Natural killer cell treated with Interleukin-12 subunit alpha and Interleukin-12 subunit beta and Interleukin-15 and Interleukin-18, amount 100 ng/mL, for 72 hours (primary cell): ENCODE measurements around the gene TRPM2. TPM values are rescaled to one million over a fixed set of nuclear protein-coding genes. Genes with fewer than 3 reads are reported as not detected.

ENCODE experiments used
- ATAC-seq, 2 donors: fragments of 150-1000 bp; cut with Tn5 transposase in 1 of 2; sonication (Bioruptor Pico), chemical (Tn5 transposase) in 1 of 2; 2 replicates each; pipeline ENCODE4 v1.10.0; 2021
- DNase-seq: peaks from one replicate; pipeline ENCODE4 v3.0.0; 2022; ENCODE audit warnings: low spot score
- H3K27ac Mint-ChIP-seq, 2 donors: 1 replicate in 1 of 2; 2 replicates in 1 of 2; pipeline ENCODE4 v1.8.0; 2022; ENCODE audit warnings: mixed read lengths in 2 of 2, mild to moderate bottlenecking in 1 of 2, moderate library complexity in 1 of 2
- H3K27me3 Mint-ChIP-seq, 2 donors: 1 replicate in 1 of 2; 2 replicates in 1 of 2; pipeline ENCODE4 v1.8.0; 2022; ENCODE audit warnings: mixed read lengths in 2 of 2
- H3K36me3 Mint-ChIP-seq: one replicate; pipeline ENCODE4 v1.8.0; 2022; ENCODE audit warnings: mixed read lengths
- H3K4me1 Mint-ChIP-seq, 2 donors: 1 replicate in 1 of 2; 2 replicates in 1 of 2; pipeline ENCODE4 v1.8.0; 2022; ENCODE audit warnings: low read depth in 2 of 2, mixed read lengths in 2 of 2, mild to moderate bottlenecking in 1 of 2
- H3K4me3 Mint-ChIP-seq: one replicate; pipeline ENCODE4 v1.8.0; 2022; ENCODE audit warnings: mixed read lengths
- H3K9me3 Mint-ChIP-seq: 2 replicates; pipeline ENCODE4 v1.8.0; 2022; ENCODE audit warnings: mixed read lengths
- total RNA-seq, 2 donors: library from RNA; stranded (reverse); gene quantifications; one replicate each; pipeline ENCODE4 v1.2.3, GENCODE V29; 2022

The TRPM2 gene
- total RNA-seq, 2 donors from 2014 or later, result 14.7 to 15.8 TPM

GRCh38 chr21:44444286-44444931 lies 91.0 kb downstream of the TRPM2 start:
- Mint-ChIP-seq H3K4me3 (no peak overlapping the region), H3K9me3 (no peaks in the 10 kb centered on the region), H3K36me3 (no peaks in the 10 kb centered on the region), H3K27me3 (peaks cover 12 to 16% of the 10 kb centered on the region in 2 donors), H3K27ac (no peak overlapping the region), H3K4me1 (peaks cover 0 to 2% of the 10 kb centered on the region in 2 donors)
- DNase-seq (no peak), ATAC-seq (no peak)

GRCh38 chr21:44445145-44445812 lies 91.9 kb downstream of the TRPM2 start:
- ATAC-seq (no peak), DNase-seq (no peak)
- Mint-ChIP-seq H3K27ac (no peak overlapping the region), H3K4me1 (peaks cover 0 to 2% of the 10 kb centered on the region in 2 donors), H3K4me3 (no peak overlapping the region), H3K9me3 (no peaks in the 10 kb centered on the region), H3K36me3 (no peaks in the 10 kb centered on the region), H3K27me3 (peaks cover 12 to 17% of the 10 kb centered on the region in 2 donors)

DNA sequence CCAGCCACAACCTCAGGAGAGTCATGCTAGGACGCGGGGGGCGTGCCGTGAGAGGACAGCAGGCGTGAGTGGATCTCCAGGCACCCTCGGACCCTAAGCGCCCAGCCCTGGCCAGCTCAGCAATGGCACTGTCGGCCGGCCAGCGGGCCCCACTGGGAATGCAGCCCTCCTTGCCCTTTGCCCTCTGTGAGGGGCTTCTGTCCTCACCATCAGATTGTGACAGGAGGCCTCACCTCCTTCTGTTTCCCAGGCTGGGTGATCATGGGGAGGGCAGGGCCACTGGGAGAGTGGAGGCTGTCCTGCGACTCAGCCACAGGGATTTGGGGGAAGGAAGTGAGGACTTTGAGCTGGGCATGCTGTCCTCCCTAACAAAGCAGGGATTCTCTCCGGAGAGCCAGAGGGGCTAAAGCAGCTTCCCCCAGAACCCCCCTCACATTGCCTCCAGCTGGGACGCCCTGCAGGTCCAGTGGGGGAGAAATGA lies 95.3 kb downstream of the TRPM2 start:
- ATAC-seq (no peak), DNase-seq (no peak)
- Mint-ChIP-seq H3K4me1 (no peaks in the 10 kb centered on the region), H3K36me3 (no peaks in the 10 kb centered on the region), H3K27ac (no peak overlapping the region), H3K27me3 (peaks cover 30 to 32% of the 10 kb centered on the region in 2 donors), H3K4me3 (no peak overlapping the region), H3K9me3 (no peaks in the 10 kb centered on the region)

DNA sequence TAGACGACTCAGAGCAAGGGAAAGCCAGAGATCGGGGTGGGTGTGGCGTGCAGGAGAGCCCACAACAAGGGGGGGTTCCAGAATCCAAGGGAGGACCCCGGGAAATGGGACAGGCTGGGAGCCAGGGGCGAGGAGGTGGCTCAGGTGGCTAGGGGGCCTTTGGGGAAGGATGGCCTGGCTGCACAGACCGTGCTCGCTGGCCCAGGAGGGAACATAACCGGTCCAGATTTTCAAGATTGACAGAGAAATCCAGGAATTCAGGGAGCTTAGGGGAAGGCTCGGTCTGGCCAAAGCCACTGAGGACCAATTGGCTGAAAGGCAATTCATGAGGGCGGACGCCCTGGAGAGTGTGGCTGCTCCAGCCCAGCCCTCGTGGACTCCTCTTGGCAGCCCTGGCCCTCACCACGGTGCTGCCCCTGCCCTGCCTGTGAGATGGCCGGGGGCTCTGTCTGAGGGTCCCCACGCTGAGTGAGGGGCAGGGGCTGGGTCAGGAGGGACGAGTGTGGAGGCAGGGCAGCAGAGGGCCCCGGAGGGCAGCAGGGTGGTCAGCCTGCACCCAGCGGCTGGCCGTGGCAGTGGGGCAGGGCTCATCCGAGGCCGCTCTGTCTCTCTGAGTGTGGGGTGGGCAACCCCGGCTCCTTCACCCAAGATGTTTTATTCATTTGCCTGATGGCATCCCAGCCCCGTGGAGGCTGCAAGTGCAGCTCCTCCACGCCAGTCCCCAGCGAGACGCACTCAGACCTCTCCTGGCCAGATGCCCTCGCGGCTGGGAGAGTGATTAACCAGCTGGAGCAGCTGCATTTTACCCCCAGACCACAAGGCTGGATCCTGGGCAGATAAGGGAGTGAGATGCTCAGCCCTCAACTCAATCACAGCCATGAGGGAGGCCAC lies 96.3 kb downstream of the TRPM2 start:
- H3K27ac Mint-ChIP-seq, result no peak overlapping the region
- no peak for DNase-seq

GRCh38 chr21:44450402-44450801 lies 97.0 kb downstream of the TRPM2 start:
- Mint-ChIP-seq H3K4me1 (peaks cover 0 to 8% of the 10 kb centered on the region in 2 donors), H3K9me3 (peaks cover 5% of the 10 kb centered on the region), H3K4me3 (no peak overlapping the region), H3K36me3 (no peaks in the 10 kb centered on the region), H3K27me3 (peaks cover 32 to 34% of the 10 kb centered on the region in 2 donors), H3K27ac (no peak overlapping the region)
- ATAC-seq (no peak), DNase-seq (no peak)

More for the DNA sequence above, 96.3 kb downstream of the TRPM2 start:
- Mint-ChIP-seq H3K36me3 (no peaks in the 10 kb centered on the region), H3K9me3 (peaks cover 5% of the 10 kb centered on the region), H3K4me3 (no peak overlapping the region), H3K27me3 (peaks cover 32 to 34% of the 10 kb centered on the region in 2 donors), H3K4me1 (peaks cover 0 to 7% of the 10 kb centered on the region in 2 donors)
- ATAC-seq, result peak in 1 of 2 donors; percentile 57

- Mint-ChIP-seq H3K27ac (no peak overlapping the region), H3K36me3 (no peaks in the 10 kb centered on the region), H3K27me3 (peaks cover 32 to 34% of the 10 kb centered on the region in 2 donors), H3K4me1 (peaks cover 0 to 8% of the 10 kb centered on the region in 2 donors), H3K9me3 (peaks cover 5% of the 10 kb centered on the region), H3K4me3 (no peak overlapping the region)
- no peak for ATAC-seq
- DNase-seq, result no peak
Observed at GRCh38 chr21:44450999-44451398, 97.6 kb downstream of the TRPM2 start.

DNA sequence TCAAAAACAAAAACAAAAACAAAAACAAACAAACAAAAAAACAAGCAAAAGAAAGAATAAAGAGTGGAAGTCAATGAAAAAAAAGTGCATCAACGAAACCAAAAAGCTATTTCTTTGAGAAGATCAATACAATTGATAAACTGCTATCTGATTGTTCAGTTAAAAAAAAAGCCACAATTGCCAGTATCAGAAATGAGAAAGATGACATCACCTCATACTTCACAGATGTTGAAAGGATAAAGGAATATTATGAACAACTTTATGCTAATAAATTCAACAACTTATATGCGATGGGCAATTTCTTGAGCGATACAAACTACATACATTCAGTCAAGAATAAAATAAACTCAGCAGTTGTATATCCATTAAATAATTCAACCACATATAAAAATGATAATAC lies 99.7 kb downstream of the TRPM2 start:
- no peak overlapping the region for H3K4me3 Mint-ChIP-seq

GRCh38 chr21:44454058-44454457 lies 100.6 kb downstream of the TRPM2 start:
- DNase-seq (no peak), ATAC-seq (no peak)
- H3K9me3 Mint-ChIP-seq, result peaks cover 5% of the 10 kb centered on the region
- H3K27me3 Mint-ChIP-seq, result peaks cover 20 to 26% of the 10 kb centered on the region in 2 donors
- H3K4me3 Mint-ChIP-seq, result peak overlapping the region; percentile 57
- H3K4me1 Mint-ChIP-seq, result peaks cover 0 to 8% of the 10 kb centered on the region in 2 donors
- H3K36me3 Mint-ChIP-seq, result no peaks in the 10 kb centered on the region
- H3K27ac Mint-ChIP-seq, result no peak overlapping the region

More for the DNA sequence above, 99.7 kb downstream of the TRPM2 start:
- Mint-ChIP-seq H3K4me1 (peaks cover 0 to 8% of the 10 kb centered on the region in 2 donors), H3K9me3 (peaks cover 5% of the 10 kb centered on the region), H3K27ac (no peak overlapping the region), H3K27me3 (peaks cover 24 to 29% of the 10 kb centered on the region in 2 donors), H3K36me3 (no peaks in the 10 kb centered on the region)
- DNase-seq (no peak), ATAC-seq (no peak)

- ATAC-seq (peak; percentile 84 to 91), DNase-seq (peak; percentile 88)
- no peaks in the 10 kb centered on the region for H3K36me3 Mint-ChIP-seq
- peaks cover 15 to 22% of the 10 kb centered on the region in 2 donors for H3K27me3 Mint-ChIP-seq
- peaks cover 5% of the 10 kb centered on the region for H3K9me3 Mint-ChIP-seq
- H3K27ac Mint-ChIP-seq, result no peak within 1 kb of the TSS
- peaks cover 0 to 8% of the 10 kb centered on the region in 2 donors for H3K4me1 Mint-ChIP-seq
- peak within 1 kb of the TSS; percentile 78 for H3K4me3 Mint-ChIP-seq
Observed at GRCh38 chr21:44454747-44455523, 101.5 kb downstream of the TRPM2 start, which contains the start of gene LRRC3. LRRC3 (plus strand) TSS chr21:44455510; CDS start chr21:44456645, 1,135 bp downstream.

DNA sequence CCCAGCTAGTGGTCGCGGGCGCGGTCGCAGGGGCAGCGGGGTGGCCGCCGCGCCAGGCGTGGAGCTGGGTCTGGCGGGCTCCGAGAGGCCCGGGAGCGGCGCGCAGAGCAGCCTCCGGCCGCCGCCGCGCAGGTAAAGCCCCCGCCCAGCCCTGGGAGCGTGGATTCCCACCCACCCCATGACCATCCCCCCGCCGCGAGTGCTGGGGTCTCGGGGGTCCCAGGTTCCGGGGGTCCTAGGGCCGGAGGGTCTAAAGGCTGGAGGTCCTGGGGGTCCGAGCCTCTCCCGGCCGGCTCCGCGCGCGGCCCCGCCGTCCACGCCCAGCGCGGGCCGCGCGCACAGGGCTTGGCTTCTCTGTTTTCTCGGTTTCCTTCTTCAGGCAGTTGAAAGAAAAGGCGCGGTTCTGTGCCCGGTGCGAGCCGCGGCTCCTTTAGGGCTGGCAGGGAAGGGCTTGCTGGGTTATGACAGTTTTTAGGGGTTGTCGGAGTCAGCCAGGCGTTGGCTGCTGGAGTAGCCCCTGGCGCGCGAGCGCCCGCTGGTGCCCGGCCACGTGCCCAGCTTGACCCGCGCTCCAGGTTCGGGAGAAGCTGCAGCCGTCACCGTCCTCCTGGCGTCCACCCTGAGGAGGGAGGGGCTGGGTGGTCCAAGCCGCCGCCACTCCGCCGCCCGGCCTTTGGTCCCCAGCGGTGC lies 102.2 kb downstream of the TRPM2 start:
- DNase-seq (no peak), ATAC-seq (peak; percentile 25 to 51)
- H3K36me3 Mint-ChIP-seq, result no peaks in the 10 kb centered on the region
- H3K27me3 Mint-ChIP-seq, result peaks cover 12 to 20% of the 10 kb centered on the region in 2 donors
- H3K27ac Mint-ChIP-seq, result no peak overlapping the region
- peaks cover 5% of the 10 kb centered on the region for H3K9me3 Mint-ChIP-seq
- peak overlapping the region; percentile 78 for H3K4me3 Mint-ChIP-seq
- peaks cover 0 to 8% of the 10 kb centered on the region in 2 donors for H3K4me1 Mint-ChIP-seq

GRCh38 chr21:44456214-44456914 lies 102.9 kb downstream of the TRPM2 start:
- Mint-ChIP-seq H3K9me3 (peaks cover 5% of the 10 kb centered on the region), H3K27ac (no peak overlapping the region), H3K27me3 (peaks cover 5 to 15% of the 10 kb centered on the region in 2 donors), H3K4me1 (peaks cover 0 to 8% of the 10 kb centered on the region in 2 donors), H3K36me3 (no peaks in the 10 kb centered on the region), H3K4me3 (peak overlapping the region; percentile 41)
- ATAC-seq (no peak), DNase-seq (no peak)
